Head of caudate nucleus (tissue), 42 donors: Measurements from ENCODE around the gene DHRS11.

Experiments used
- DNase-seq, 42 donors: peaks; one replicate each; pipeline versions ENCODE4 v3.0.0 to v3.0.0-alpha.2; 2020 to 2021; ENCODE audit warnings: mixed read lengths in 7 of 42
- intact Hi-C: fragments of 100-400 bp; cut with DNase I; formaldehyde crosslinking; loops from one replicate; pipeline ENCODE4 v1.15.0; 2022

Gene DHRS11

GRCh38 chr17:36609498-36609862 is 17.8 kb downstream of the DHRS11 start:
- no peak for DNase-seq

GRCh38 chr17:36610474-36610873 is 18.8 kb downstream of the DHRS11 start:
- intact Hi-C loops, result no loop called here
- no peak for DNase-seq

More at GRCh38 chr17:36609498-36609862, 17.8 kb downstream of the DHRS11 start:
- intact Hi-C loops, result no loop called here

- DNase-seq, result no peak
- intact Hi-C loops, result no loop called here
Observed at GRCh38 chr17:36611345-36612072, 19.8 kb downstream of the DHRS11 start.

- no peak for DNase-seq
- intact Hi-C loops, result no loop called here
Observed at GRCh38 chr17:36612323-36612722, 20.6 kb downstream of the DHRS11 start.

- DNase-seq, result no peak
- intact Hi-C loops, result no loop called here
Observed at GRCh38 chr17:36613155-36613554, 21.5 kb downstream of the DHRS11 start.

- intact Hi-C loops, result no loop called here
Observed at GRCh38 chr17:36614081-36614480, 22.4 kb downstream of the DHRS11 start.

GRCh38 chr17:36614933-36615332 is 23.3 kb downstream of the DHRS11 start:
- intact Hi-C loops, result no loop called here
- no peak for DNase-seq

More at GRCh38 chr17:36614081-36614480, 22.4 kb downstream of the DHRS11 start:
- no peak for DNase-seq

GRCh38 chr17:36616061-36617029 is 24.7 kb downstream of the DHRS11 start:
- intact Hi-C loops, result no loop called here
- DNase-seq, result no peak

GRCh38 chr17:36617773-36618172 is 26.1 kb downstream of the DHRS11 start:
- DNase-seq, result no peak
- intact Hi-C loops, result no loop called here

- DNase-seq, result no peak
- intact Hi-C loops, result no loop called here
Observed at GRCh38 chr17:36623281-36623680, 31.6 kb downstream of the DHRS11 start.

- DNase-seq, result no peak
Observed at GRCh38 chr17:36625188-36625587, 33.5 kb downstream of the DHRS11 start.

GRCh38 chr17:36627101-36627500 is 35.4 kb downstream of the DHRS11 start:
- DNase-seq, result no peak
- intact Hi-C loops, result loop anchor here (5.0 kb wide), 1 partner anchor 420 kb away; no protein-coding TSS in a partner anchor

More at GRCh38 chr17:36625188-36625587, 33.5 kb downstream of the DHRS11 start:
- intact Hi-C loops, result loop anchor here (5.0 kb wide), 1 partner anchor 422 kb away; no protein-coding TSS in a partner anchor

- intact Hi-C loops, result loop anchor here (5.0 kb wide), 1 partner anchor 419 kb away; no protein-coding TSS in a partner anchor
- no peak for DNase-seq
Observed at GRCh38 chr17:36628576-36628975, 36.9 kb downstream of the DHRS11 start.

- intact Hi-C loops, result loop anchor here (5.0 kb wide), 1 partner anchor 418 kb away; no protein-coding TSS in a partner anchor
- DNase-seq, result peak; percentile 45 to 93 (median 85)
Observed at GRCh38 chr17:36629252-36629847, 37.7 kb downstream of the DHRS11 start.

GRCh38 chr17:36629970-36630502 is 38.4 kb downstream of the DHRS11 start:
- intact Hi-C loops, result loop anchor here (5.0 to 10.0 kb wide), 2 partner anchors 417 to 605 kb away; no protein-coding TSS in a partner anchor
- no peak for DNase-seq

- intact Hi-C loops, result loop anchor here (10.0 kb wide), 1 partner anchor 604 kb away; no protein-coding TSS in a partner anchor
- no peak for DNase-seq
Observed at GRCh38 chr17:36631022-36631421, 39.3 kb downstream of the DHRS11 start.

- DNase-seq, result peak in 27 of 42 donors; percentile 21 to 77 (median 41)
- intact Hi-C loops, result loop anchor here (10.0 kb wide), 1 partner anchor 602 kb away; no protein-coding TSS in a partner anchor
Observed at GRCh38 chr17:36632916-36633771, 41.5 kb downstream of the DHRS11 start.

- intact Hi-C loops, result no loop called here
- DNase-seq, result no peak
Observed at GRCh38 chr17:36640346-36640745, 48.7 kb downstream of the DHRS11 start.
